Heart right ventricle (tissue), 16 donors: ENCODE results near the gene RARG. TPM values are rescaled to one million over a fixed set of nuclear protein-coding genes. Genes with fewer than 3 reads are reported as not detected.
"Not testable (repeated sequence)": the region's sequence is repeated elsewhere in the genome, so short reads cannot be mapped to it uniquely, and the experiment has no call there.

ENCODE experiments used
- ATAC-seq, 8 donors: fragments of 200-7000 bp; cut with Tn5 transposase; one replicate each; pipeline ENCODE4 v1.9.1; 2020; ENCODE audit warnings: mild to moderate bottlenecking in 8 of 8, moderate library complexity in 8 of 8, moderate number of reproducible peaks in 1 of 8
- DNase-seq, 2 donors: peaks; one replicate each; pipeline ENCODE4 v3.0.0-alpha.2; 2020
- H3K27ac ChIP-seq, 10 donors: fragments of 200-600 bp; sonication (generic) in 2 of 10; one replicate each; pipeline versions ENCODE4 v1.5.0 to v1.8.0; 2020 to 2022; ENCODE audit warnings: mild to moderate bottlenecking in 3 of 10
- H3K27me3 ChIP-seq, 7 donors: fragments of 200-600 bp; one replicate each; pipeline ENCODE4 v1.8.0; 2021 to 2022; ENCODE audit warnings: mild to moderate bottlenecking in 2 of 7
- H3K36me3 ChIP-seq, 9 donors: fragments of 200-600 bp; sonication (generic) in 1 of 9; one replicate each; pipeline versions ENCODE4 v1.5.0 to v1.8.0; 2020 to 2022; ENCODE audit warnings: mild to moderate bottlenecking in 2 of 9
- H3K4me1 ChIP-seq, 9 donors: fragments of 200-600 bp; sonication (generic) in 1 of 9; one replicate each; pipeline versions ENCODE4 v1.5.0 to v1.8.0; 2020 to 2022; ENCODE audit warnings: mild to moderate bottlenecking in 4 of 9
- H3K4me3 ChIP-seq, 10 donors: fragments of 200-600 bp; sonication (generic) in 2 of 10; one replicate each; pipeline versions ENCODE4 v1.5.0 to v1.8.0; 2020 to 2022; ENCODE audit warnings: mild to moderate bottlenecking in 7 of 10, moderate library complexity in 2 of 10
- H3K9me3 ChIP-seq, 11 donors: fragments of 200-600 bp in 10 of 11; sonication (generic) in 2 of 11; one replicate each; pipeline versions ENCODE4 v1.5.0 to v1.8.0; 2013 to 2022; ENCODE audit warnings: mild to moderate bottlenecking in 2 of 11, control low read depth in 1 of 11, moderate library complexity in 1 of 11
- WGBS, 2 donors: extraction: QIAGEN DNeasy Blood & Tissue Kit; methylation state at CpG; one replicate each; pipeline ENCODE4 v1.1.7; 2013; ENCODE audit warnings: inconsistent platforms in 1 of 2; 5-methylcytosine and 5-hydroxymethylcytosine counted together
- intact Hi-C, 10 donors: fragments of 100-400 bp; cut with DNase I; formaldehyde crosslinking; loops; one replicate each; pipeline versions ENCODE4 v1.11.1 to v1.14.2; 2022
- polyA plus RNA-seq, 2 donors: library from polyadenylated mRNA; stranded (reverse); fragments of 200-250 nt; gene quantifications; one replicate each; pipeline ENCODE4 v1.2.3, GENCODE V29; 2013
- total RNA-seq, 10 donors: library from RNA; stranded (reverse); fragmentation: NEBNext Ultra II Directional in 3 of 10; extraction: Animal tissue kit (Norgen Biotek cat#: 25700) in 3 of 10; gene quantifications; one replicate each; pipeline versions ENCODE4 v1.2.1 to v1.2.4, GENCODE V29; 2021 to 2023
- TF ChIP-seq, protein P1 (sequence below), 9 donors: fragments of 200-600 bp; sonication (generic) in 2 of 9; IDR thresholded peaks; one replicate each; pipeline versions ENCODE4 v1.5.0 to v1.8.0; 2021 to 2022; ENCODE audit warnings: antibody characterized with exemption in 9 of 9, mild to moderate bottlenecking in 5 of 9, moderate library complexity in 1 of 9
- donor health status: Arrhythmogenic right ventricular cardiomyopathy.
- donor health status: ischemic (EF 13 %, LVEDD 7.1; RV severe dilation, severe dysfunction).
- donor health status: healthy with polysubstance abuse.
- donor health status: DM: no; HTN: yes; CAD: no.
- donor health status: DM: no; HTN: no; CAD: no.
- donor health status: ischemic (EF 25% LVEDD 6.9; RV normal size, moderate dysfunction).
- donor health status: ischemic (EF 25% LVEDD 5.7; RV mildly dilated, moderate dysfunction).
- donor health status: healthy.
- donor health status: DM: yes; HTN: yes; CAD: no.
- donor health status: Ischemic cardiomyopathy.
- donor health status: ischemic (EF 35%, LVEDD 5.7; RV mildly dilated, moderate dysfunction).
- donor health status: nonischemic (EF 11% LVEDD 7.7; RV severe dilation, severe dysfunction).
- donor health status: DM: yes; HTN: yes; CAD: no.
- donor health status: PGD.
- donor health status: ischemic (EF 29% LVEDD 5.4; RV normal size, mild dysfunction).
- donor health status: nonischemic (EF 23%, LVEDD 6.1; RV moderate dilation, normal function).

Gene RARG
- total and polyA plus RNA-seq, 12 donors = 7.0 to 21.7 (median 12.8) TPM

GRCh38 chr12:53170215-53170614, 61.8 kb downstream of the RARG start:
- ATAC-seq = no peak
- no peak for DNase-seq
- Histone ChIP-seq H3K9me3 (no peaks in the 10 kb centered on the region), H3K27me3 (no peaks in the 10 kb centered on the region), H3K36me3 (peaks cover 0 to 66% (median 9%) of the 10 kb centered on the region in 9 donors), H3K4me1 (peaks cover 0 to 8% (median 4%) of the 10 kb centered on the region in 9 donors), H3K27ac (no peak overlapping the region), H3K4me3 (no peak overlapping the region)
- intact Hi-C loops = loop anchor here in 1 of 10 donors (10.0 kb wide), 1 partner anchor 55 kb away; no protein-coding TSS in a partner anchor
- TF ChIP-seq, protein P1, sequence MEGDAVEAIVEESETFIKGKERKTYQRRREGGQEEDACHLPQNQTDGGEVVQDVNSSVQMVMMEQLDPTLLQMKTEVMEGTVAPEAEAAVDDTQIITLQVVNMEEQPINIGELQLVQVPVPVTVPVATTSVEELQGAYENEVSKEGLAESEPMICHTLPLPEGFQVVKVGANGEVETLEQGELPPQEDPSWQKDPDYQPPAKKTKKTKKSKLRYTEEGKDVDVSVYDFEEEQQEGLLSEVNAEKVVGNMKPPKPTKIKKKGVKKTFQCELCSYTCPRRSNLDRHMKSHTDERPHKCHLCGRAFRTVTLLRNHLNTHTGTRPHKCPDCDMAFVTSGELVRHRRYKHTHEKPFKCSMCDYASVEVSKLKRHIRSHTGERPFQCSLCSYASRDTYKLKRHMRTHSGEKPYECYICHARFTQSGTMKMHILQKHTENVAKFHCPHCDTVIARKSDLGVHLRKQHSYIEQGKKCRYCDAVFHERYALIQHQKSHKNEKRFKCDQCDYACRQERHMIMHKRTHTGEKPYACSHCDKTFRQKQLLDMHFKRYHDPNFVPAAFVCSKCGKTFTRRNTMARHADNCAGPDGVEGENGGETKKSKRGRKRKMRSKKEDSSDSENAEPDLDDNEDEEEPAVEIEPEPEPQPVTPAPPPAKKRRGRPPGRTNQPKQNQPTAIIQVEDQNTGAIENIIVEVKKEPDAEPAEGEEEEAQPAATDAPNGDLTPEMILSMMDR (IDR thresholded peaks at IDR 0.05) = no peak
- 93 to 97% methylated on average over 8 of the region's 8 CpGs for WGBS, 2 donors

DNA sequence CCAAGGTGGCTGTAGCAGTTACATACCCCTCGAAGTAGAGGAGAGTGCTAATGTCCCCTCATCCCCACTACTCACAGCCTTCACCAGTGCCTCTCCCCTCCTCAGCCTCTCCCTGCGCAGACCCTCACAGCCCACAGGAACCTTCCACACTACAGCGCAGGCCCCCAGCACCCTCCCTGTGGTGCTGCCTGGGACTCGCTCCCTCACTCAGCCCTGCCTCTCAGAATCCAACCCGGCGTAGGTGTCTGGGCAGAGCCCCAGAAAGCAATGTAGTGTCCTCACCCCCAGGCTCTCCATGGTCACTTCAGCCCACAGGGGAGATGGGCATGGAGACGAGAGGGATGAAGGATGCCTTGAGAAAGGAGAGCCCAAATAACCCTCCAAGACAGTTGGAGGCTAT, 62.4 kb downstream of the RARG start:
- WGBS, 2 donors = 96 to 97% methylated on average over 7 of the region's 7 CpGs
- Histone ChIP-seq H3K9me3 (no peaks in the 10 kb centered on the region), H3K27ac (no peak overlapping the region), H3K36me3 (peaks cover 0 to 66% (median 9%) of the 10 kb centered on the region in 9 donors), H3K27me3 (no peaks in the 10 kb centered on the region), H3K4me1 (peaks cover 0 to 2% (median 0%) of the 10 kb centered on the region in 9 donors), H3K4me3 (no peak overlapping the region)
- DNase-seq = no peak
- ATAC-seq = peak in 2 of 8 donors; percentile 17 to 28
- intact Hi-C loops = loop anchor here in 1 of 10 donors (10.0 kb wide), 1 partner anchor 55 kb away; no protein-coding TSS in a partner anchor
- TF ChIP-seq, protein P1 (IDR thresholded peaks at IDR 0.05) = no peak

DNA sequence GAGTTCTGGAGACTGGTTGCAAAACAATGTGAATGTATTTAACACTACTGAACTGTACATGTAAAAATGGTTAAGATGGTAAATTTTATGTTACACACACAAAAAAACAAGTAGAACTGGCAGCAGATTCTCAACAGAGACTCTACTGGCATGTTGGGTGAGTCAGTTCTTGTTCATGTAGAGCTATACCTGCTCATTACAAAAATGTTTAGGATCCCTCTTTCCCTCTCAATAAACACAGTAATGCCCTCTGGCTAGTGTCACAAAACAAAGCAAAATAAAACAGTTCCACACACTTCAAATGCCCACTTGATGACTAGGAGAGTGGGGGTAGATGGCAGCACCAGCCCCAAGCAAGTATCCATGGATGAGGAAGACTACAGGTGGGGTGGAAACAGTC, 65.2 kb downstream of the RARG start:
- Histone ChIP-seq H3K9me3 (no peaks in the 10 kb centered on the region), H3K4me3 (no peak overlapping the region), H3K27ac (no peak overlapping the region), H3K4me1 (no peaks in the 10 kb centered on the region), H3K36me3 (peaks cover 0 to 62% (median 9%) of the 10 kb centered on the region in 9 donors), H3K27me3 (no peaks in the 10 kb centered on the region)
- DNase-seq (no peak), ATAC-seq (no peak)
- intact Hi-C loops = no loop called here
- TF ChIP-seq, protein P1 (IDR thresholded peaks at IDR 0.05) = no peak

DNA sequence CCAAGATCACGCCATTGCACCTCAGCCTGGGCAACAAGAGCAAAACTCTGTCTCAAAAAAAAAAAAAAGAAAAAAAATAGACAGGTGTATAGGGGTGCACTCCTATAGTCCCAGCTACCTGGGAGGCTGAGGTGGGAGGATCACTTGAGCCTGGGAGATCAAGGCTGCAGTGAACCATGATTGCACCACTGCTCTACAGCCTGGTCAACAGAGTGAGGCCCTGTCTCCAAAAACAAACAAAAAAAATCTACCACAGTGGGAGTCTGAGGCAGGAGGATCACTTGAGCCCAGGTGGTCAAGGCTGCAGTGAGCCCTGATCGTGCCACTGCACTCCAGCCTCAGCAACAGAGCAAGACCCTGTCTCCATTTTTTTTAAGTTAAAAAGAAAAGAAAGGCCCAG, 69.0 kb downstream of the RARG start:
- DNase-seq, H3K27ac ChIP-seq, H3K4me3 ChIP-seq, ATAC-seq, H3K4me1 ChIP-seq, H3K27me3 ChIP-seq, H3K9me3 ChIP-seq: not testable (repeated sequence)
- intact Hi-C loops = loop anchor here in 1 of 10 donors (5.0 kb wide), 1 partner anchor 34 kb away; no protein-coding TSS in a partner anchor
- 95 to 100% methylated on average over 2 of the region's 2 CpGs for WGBS, 2 donors
- peaks cover 0 to 49% (median 0%) of the 10 kb centered on the region in 9 donors for H3K36me3 ChIP-seq

- ATAC-seq (no peak), DNase-seq (no peak)
- Histone ChIP-seq H3K27ac (no peak overlapping the region), H3K27me3 (no peaks in the 10 kb centered on the region), H3K36me3 (peaks cover 0 to 43% (median 0%) of the 10 kb centered on the region in 9 donors), H3K9me3 (no peaks in the 10 kb centered on the region), H3K4me1 (peaks cover 0 to 7% (median 0%) of the 10 kb centered on the region in 9 donors), H3K4me3 (no peak overlapping the region)
- intact Hi-C loops = loop anchor here in 1 of 10 donors (5.0 kb wide), 1 partner anchor 36 kb away; no protein-coding TSS in a partner anchor
- WGBS, 2 donors = 92 to 94% methylated on average over 8 of the region's 8 CpGs
- TF ChIP-seq, protein P1 (IDR thresholded peaks at IDR 0.05) = no peak
Measured at GRCh38 chr12:53161119-53161911, 70.7 kb downstream of the RARG start.
